ENCODE measurements around the gene NID2. TPM values are rescaled to one million over a fixed set of nuclear protein-coding genes. Genes with fewer than 3 reads are reported as not detected.

The NID2 gene
- polyA plus RNA-seq, 1 of the 3 experiments (the other 2 are of a cell fraction) = 22.7 TPM

GRCh38 chr14:52042371-52043289 is 26.2 kb downstream of the NID2 start:
- Histone ChIP-seq H2AFZ (ENCODE audit: low read depth) (no peak overlapping the region), H3K36me3 (replicated peaks in 1 of 2; ENCODE audit: control insufficient read depth in 1 of 2, insufficient read depth in 2 of 2, low read length in 1 of 2) (peaks cover 0 to 34% of the 10 kb centered on the region in 2 experiments), H3K4me2 (no peak overlapping the region), H3K4me3 (ENCODE audit: low read depth in 2 of 2, low read length in 1 of 2) (no peak overlapping the region), H4K20me1 (ENCODE audit: insufficient read depth) (no peaks in the 10 kb centered on the region), H3K79me2 (ENCODE audit: insufficient read depth) (peaks cover 30% of the 10 kb centered on the region), H3K9me3 (no peaks in the 10 kb centered on the region), H3K27ac (ENCODE audit: low read depth in 2 of 2, low read length in 1 of 2) (no peak overlapping the region), H3F3A (replicated peaks; ENCODE audit: insufficient read depth) (peaks cover 9% of the 10 kb centered on the region), H3K4me1 (ENCODE audit: control insufficient read depth in 1 of 2, insufficient read depth in 2 of 2, low read depth in 1 of 2, low read length in 1 of 2) (peaks cover 0 to 20% of the 10 kb centered on the region in 2 experiments; a peak in 3 of 4 replicates), H3K9me2 (no peaks in the 10 kb centered on the region), H3K27me3 (ENCODE audit: insufficient read depth) (no peaks in the 10 kb centered on the region), H3K9ac (no peak overlapping the region)
- CTCF ChIA-PET = interaction anchor here (0.6 to 4.8 kb wide), 9 partner anchors 9 to 633 kb away, joined by 3 to 45 read pairs (median 4); partner anchors contain the start of gene NID2
- DNase-seq = no peak
- TF ChIP-seq, protein P1, sequence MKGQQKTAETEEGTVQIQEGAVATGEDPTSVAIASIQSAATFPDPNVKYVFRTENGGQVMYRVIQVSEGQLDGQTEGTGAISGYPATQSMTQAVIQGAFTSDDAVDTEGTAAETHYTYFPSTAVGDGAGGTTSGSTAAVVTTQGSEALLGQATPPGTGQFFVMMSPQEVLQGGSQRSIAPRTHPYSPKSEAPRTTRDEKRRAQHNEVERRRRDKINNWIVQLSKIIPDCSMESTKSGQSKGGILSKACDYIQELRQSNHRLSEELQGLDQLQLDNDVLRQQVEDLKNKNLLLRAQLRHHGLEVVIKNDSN (IDR thresholded peaks at IDR 0.05; ENCODE audit: borderline replicate concordance, low read depth) = no peak
- TF ChIP-seq, protein P2, sequence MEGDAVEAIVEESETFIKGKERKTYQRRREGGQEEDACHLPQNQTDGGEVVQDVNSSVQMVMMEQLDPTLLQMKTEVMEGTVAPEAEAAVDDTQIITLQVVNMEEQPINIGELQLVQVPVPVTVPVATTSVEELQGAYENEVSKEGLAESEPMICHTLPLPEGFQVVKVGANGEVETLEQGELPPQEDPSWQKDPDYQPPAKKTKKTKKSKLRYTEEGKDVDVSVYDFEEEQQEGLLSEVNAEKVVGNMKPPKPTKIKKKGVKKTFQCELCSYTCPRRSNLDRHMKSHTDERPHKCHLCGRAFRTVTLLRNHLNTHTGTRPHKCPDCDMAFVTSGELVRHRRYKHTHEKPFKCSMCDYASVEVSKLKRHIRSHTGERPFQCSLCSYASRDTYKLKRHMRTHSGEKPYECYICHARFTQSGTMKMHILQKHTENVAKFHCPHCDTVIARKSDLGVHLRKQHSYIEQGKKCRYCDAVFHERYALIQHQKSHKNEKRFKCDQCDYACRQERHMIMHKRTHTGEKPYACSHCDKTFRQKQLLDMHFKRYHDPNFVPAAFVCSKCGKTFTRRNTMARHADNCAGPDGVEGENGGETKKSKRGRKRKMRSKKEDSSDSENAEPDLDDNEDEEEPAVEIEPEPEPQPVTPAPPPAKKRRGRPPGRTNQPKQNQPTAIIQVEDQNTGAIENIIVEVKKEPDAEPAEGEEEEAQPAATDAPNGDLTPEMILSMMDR (IDR thresholded peaks at IDR 0.05) = no peak
- TF ChIP-seq RFX5 (IDR thresholded peaks at IDR 0.05; ENCODE audit: low read length) = no peak
- TF ChIP-seq TEAD4 (IDR thresholded peaks at IDR 0.05; ENCODE audit: borderline replicate concordance, insufficient read depth) = no peak
- TF ChIP-seq FOSL2 (IDR thresholded peaks at IDR 0.05; ENCODE audit: borderline replicate concordance, low read depth) = no peak
- TF ChIP-seq RAD21 (IDR thresholded peaks at IDR 0.05; ENCODE audit: low read length) = no peak
- TF ChIP-seq NRF1 (IDR thresholded peaks at IDR 0.05; ENCODE audit: low read depth, low read length) = no peak
- TF ChIP-seq MEF2A (IDR thresholded peaks at IDR 0.05; ENCODE audit: borderline replicate concordance, low read depth) = no peak
- POLR2A ChIA-PET = no interaction called here
- 76% methylated on average over 8 of the region's 8 CpGs for WGBS (ENCODE audit: low lambda C conversion rate)

- H3K9me3 ChIP-seq = no peaks in the 10 kb centered on the region
- no peak overlapping the region for H2AFZ ChIP-seq (ENCODE audit: low read depth)
- H3K4me1 ChIP-seq (ENCODE audit: control insufficient read depth in 1 of 2, insufficient read depth in 2 of 2, low read depth in 1 of 2, low read length in 1 of 2) = peaks cover 0 to 16% of the 10 kb centered on the region in 2 experiments; a peak in 3 of 4 replicates
- no peaks in the 10 kb centered on the region for H3K9me2 ChIP-seq
- H3K4me2 ChIP-seq = no peak overlapping the region
- H4K20me1 ChIP-seq (ENCODE audit: insufficient read depth) = no peaks in the 10 kb centered on the region
- peaks cover 0 to 48% of the 10 kb centered on the region in 2 experiments for H3K36me3 ChIP-seq (replicated peaks in 1 of 2; ENCODE audit: control insufficient read depth in 1 of 2, insufficient read depth in 2 of 2, low read length in 1 of 2)
- no peak for DNase-seq
- 85% methylated on average over 7 of the region's 7 CpGs for WGBS (ENCODE audit: low lambda C conversion rate)
- H3K27me3 ChIP-seq (ENCODE audit: insufficient read depth) = no peaks in the 10 kb centered on the region
- H3K4me3 ChIP-seq (ENCODE audit: low read depth in 2 of 2, low read length in 1 of 2) = no peak overlapping the region
- no peak overlapping the region for H3K27ac ChIP-seq (ENCODE audit: low read depth in 2 of 2, low read length in 1 of 2)
- peaks cover 14% of the 10 kb centered on the region for H3K79me2 ChIP-seq (ENCODE audit: insufficient read depth)
- peaks cover 7% of the 10 kb centered on the region for H3F3A ChIP-seq (replicated peaks; ENCODE audit: insufficient read depth)
- no peak for TF ChIP-seq MXI1 (IDR thresholded peaks at IDR 0.05; ENCODE audit: low read depth, low read length)
- no peak for TF ChIP-seq PBX3 (IDR thresholded peaks at IDR 0.05)
- no peak for TF ChIP-seq ZBTB33 (IDR thresholded peaks at IDR 0.05; ENCODE audit: borderline replicate concordance, low read depth)
- no peak for TF ChIP-seq TCF12 (IDR thresholded peaks at IDR 0.05)
- no peak for TF ChIP-seq CHD2 (IDR thresholded peaks at IDR 0.05; ENCODE audit: low read length, partially characterized antibody)
- no peak for TF ChIP-seq EP300 (IDR thresholded peaks at IDR 0.05; ENCODE audit: borderline replicate concordance in 1 of 2, low read depth in 1 of 2, low read length in 1 of 2)
- TF ChIP-seq, protein P2 (IDR thresholded peaks at IDR 0.05) = no peak
- CTCF ChIA-PET = interaction anchor here (0.6 kb wide), 1 partner anchor 255 kb away, joined by 3 read pairs; no protein-coding TSS in a partner anchor
- POLR2A ChIA-PET = no interaction called here
- no peak overlapping the region for H3K9ac ChIP-seq
Observed at GRCh38 chr14:52040598-52040997, 28.3 kb downstream of the NID2 start.

Data from SK-N-SH (cell line).